Measurements from ENCODE around the gene NCAPG2.

Gene NCAPG2

GRCh38 chr7:158695056-158695455 is 9.5 kb downstream of the NCAPG2 start:
- no peak overlapping the region for H3K4me3 ChIP-seq (ENCODE audit: control insufficient read depth, low read depth, low read length)
- TF ChIP-seq, protein P1, sequence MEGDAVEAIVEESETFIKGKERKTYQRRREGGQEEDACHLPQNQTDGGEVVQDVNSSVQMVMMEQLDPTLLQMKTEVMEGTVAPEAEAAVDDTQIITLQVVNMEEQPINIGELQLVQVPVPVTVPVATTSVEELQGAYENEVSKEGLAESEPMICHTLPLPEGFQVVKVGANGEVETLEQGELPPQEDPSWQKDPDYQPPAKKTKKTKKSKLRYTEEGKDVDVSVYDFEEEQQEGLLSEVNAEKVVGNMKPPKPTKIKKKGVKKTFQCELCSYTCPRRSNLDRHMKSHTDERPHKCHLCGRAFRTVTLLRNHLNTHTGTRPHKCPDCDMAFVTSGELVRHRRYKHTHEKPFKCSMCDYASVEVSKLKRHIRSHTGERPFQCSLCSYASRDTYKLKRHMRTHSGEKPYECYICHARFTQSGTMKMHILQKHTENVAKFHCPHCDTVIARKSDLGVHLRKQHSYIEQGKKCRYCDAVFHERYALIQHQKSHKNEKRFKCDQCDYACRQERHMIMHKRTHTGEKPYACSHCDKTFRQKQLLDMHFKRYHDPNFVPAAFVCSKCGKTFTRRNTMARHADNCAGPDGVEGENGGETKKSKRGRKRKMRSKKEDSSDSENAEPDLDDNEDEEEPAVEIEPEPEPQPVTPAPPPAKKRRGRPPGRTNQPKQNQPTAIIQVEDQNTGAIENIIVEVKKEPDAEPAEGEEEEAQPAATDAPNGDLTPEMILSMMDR (conservative IDR thresholded peaks at IDR 0.05; ENCODE audit: control insufficient read depth, insufficient read depth, low read depth, low read length): no peak
- DNase-seq (ENCODE audit: low read depth): no peak

DNA sequence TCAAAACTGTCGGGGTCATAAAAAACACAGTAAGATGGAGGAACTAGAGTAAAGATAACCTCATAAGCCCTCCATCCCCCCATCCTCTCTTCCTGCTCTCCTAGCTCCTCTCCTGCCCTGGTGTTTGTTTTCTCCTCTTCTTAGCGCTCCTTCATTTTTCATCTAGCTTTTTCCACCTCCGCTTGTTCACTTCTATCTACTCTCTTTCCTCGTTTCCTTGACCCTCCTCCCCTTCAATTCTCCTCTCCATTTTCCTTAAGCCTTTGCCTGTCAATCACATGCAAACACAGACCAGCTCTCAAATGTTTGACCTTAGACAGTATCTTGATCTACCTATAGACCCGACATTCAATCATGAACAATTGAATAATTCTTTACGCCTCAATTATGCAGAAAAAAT is 10.0 kb downstream of the NCAPG2 start:
- TF ChIP-seq, protein P1 (conservative IDR thresholded peaks at IDR 0.05; ENCODE audit: control insufficient read depth, insufficient read depth, low read depth, low read length): no peak
- no peak for DNase-seq (ENCODE audit: low read depth)
- H3K4me3 ChIP-seq (ENCODE audit: control insufficient read depth, low read depth, low read length): no peak overlapping the region

- TF ChIP-seq, protein P1 (conservative IDR thresholded peaks at IDR 0.05; ENCODE audit: control insufficient read depth, insufficient read depth, low read depth, low read length): no peak
- no peak for DNase-seq (ENCODE audit: low read depth)
- H3K4me3 ChIP-seq (ENCODE audit: control insufficient read depth, low read depth, low read length): no peak overlapping the region
These were observed 15.1 kb downstream of the NCAPG2 start for GRCh38 chr7:158689488-158689887.

- DNase-seq (ENCODE audit: low read depth): no peak
- TF ChIP-seq, protein P1 (conservative IDR thresholded peaks at IDR 0.05; ENCODE audit: control insufficient read depth, insufficient read depth, low read depth, low read length): no peak
- no peak overlapping the region for H3K4me3 ChIP-seq (ENCODE audit: control insufficient read depth, low read depth, low read length)
These were observed 17.2 kb downstream of the NCAPG2 start for GRCh38 chr7:158687406-158687805.

- TF ChIP-seq, protein P1 (conservative IDR thresholded peaks at IDR 0.05; ENCODE audit: control insufficient read depth, insufficient read depth, low read depth, low read length): no peak
These were observed 18.9 kb downstream of the NCAPG2 start for GRCh38 chr7:158685693-158686092.

DNA sequence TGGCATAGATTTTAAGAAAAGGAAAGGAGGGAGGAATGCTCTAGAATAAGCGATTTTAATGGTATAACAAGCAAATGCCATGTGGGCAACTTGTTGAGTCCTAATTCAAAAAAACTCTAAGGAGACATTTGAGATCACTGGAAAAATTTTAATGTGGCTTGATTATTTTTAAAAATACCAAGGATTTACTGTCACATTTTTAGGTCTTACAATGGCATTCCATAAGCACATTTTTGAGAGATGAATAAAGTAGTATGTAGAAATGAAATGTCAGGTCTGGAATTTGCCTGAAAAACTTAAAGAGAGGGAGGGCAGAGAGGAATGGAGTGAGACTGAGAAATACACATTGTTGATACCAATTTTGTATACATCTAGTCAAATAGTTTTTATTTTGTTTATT is 20.3 kb downstream of the NCAPG2 start:
- TF ChIP-seq, protein P1 (conservative IDR thresholded peaks at IDR 0.05; ENCODE audit: control insufficient read depth, insufficient read depth, low read depth, low read length): no peak
- no peak for DNase-seq (ENCODE audit: low read depth)

More at GRCh38 chr7:158685693-158686092, 18.9 kb downstream of the NCAPG2 start:
- no peak overlapping the region for H3K4me3 ChIP-seq (ENCODE audit: control insufficient read depth, low read depth, low read length)
- peak; percentile 68 for DNase-seq (ENCODE audit: low read depth)

DNA sequence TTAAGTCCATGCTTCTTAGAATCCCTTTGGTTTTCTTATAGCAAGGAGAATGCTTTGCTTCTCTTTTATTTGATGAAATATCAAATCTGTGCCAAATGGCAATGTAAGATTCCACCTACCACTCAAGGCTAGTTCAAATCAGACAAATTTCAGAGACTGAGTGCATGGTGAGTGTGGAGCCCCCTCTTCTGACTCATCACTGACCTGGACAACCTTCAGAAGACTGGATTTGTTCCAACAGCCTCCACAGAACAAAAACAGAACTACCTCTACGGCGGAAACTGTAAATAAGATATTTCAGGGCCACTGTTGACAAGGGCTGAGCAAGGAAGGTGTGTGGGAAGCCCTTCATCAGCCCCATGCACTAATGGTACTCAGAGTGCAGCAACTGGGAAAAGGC is 21.1 kb downstream of the NCAPG2 start:
- peak; percentile 27 for DNase-seq (ENCODE audit: low read depth)
- TF ChIP-seq, protein P1 (conservative IDR thresholded peaks at IDR 0.05; ENCODE audit: control insufficient read depth, insufficient read depth, low read depth, low read length): no peak

More for the DNA sequence above, 20.3 kb downstream of the NCAPG2 start:
- no peak overlapping the region for H3K4me3 ChIP-seq (ENCODE audit: control insufficient read depth, low read depth, low read length)

More for the DNA sequence above, 21.1 kb downstream of the NCAPG2 start:
- H3K4me3 ChIP-seq (ENCODE audit: control insufficient read depth, low read depth, low read length): no peak overlapping the region
